Neural progenitor cell (in vitro differentiated cells): ENCODE results near the gene NDUFAF3.

Experiments used
- EZH2 ChIP-seq: fragments of 200-600 bp; sonication (generic); IDR thresholded peaks from 2 replicates; pipeline ENCODE4 v1.6.1; 2017; ENCODE audit warnings: antibody characterized with exemption, mild to moderate bottlenecking, moderate library complexity
- TF ChIP-seq, protein P1 (sequence below): fragments of 200-600 bp; sonication (generic); IDR thresholded peaks from 2 replicates; pipeline ENCODE4 v1.5.1; 2017; ENCODE audit warnings: antibody characterized with exemption, mild to moderate bottlenecking

GRCh38 chr3:48982686-48983085 is 39.2 kb upstream of the NDUFAF3 start:
- no peak for TF ChIP-seq EZH2
- TF ChIP-seq, protein P1, sequence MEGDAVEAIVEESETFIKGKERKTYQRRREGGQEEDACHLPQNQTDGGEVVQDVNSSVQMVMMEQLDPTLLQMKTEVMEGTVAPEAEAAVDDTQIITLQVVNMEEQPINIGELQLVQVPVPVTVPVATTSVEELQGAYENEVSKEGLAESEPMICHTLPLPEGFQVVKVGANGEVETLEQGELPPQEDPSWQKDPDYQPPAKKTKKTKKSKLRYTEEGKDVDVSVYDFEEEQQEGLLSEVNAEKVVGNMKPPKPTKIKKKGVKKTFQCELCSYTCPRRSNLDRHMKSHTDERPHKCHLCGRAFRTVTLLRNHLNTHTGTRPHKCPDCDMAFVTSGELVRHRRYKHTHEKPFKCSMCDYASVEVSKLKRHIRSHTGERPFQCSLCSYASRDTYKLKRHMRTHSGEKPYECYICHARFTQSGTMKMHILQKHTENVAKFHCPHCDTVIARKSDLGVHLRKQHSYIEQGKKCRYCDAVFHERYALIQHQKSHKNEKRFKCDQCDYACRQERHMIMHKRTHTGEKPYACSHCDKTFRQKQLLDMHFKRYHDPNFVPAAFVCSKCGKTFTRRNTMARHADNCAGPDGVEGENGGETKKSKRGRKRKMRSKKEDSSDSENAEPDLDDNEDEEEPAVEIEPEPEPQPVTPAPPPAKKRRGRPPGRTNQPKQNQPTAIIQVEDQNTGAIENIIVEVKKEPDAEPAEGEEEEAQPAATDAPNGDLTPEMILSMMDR = no peak
